Measurements from ENCODE around the gene CYGB.
A peak's percentile ranks its signal among the peaks of the same experiment; 100 is the strongest.

CYGB gene

DNA sequence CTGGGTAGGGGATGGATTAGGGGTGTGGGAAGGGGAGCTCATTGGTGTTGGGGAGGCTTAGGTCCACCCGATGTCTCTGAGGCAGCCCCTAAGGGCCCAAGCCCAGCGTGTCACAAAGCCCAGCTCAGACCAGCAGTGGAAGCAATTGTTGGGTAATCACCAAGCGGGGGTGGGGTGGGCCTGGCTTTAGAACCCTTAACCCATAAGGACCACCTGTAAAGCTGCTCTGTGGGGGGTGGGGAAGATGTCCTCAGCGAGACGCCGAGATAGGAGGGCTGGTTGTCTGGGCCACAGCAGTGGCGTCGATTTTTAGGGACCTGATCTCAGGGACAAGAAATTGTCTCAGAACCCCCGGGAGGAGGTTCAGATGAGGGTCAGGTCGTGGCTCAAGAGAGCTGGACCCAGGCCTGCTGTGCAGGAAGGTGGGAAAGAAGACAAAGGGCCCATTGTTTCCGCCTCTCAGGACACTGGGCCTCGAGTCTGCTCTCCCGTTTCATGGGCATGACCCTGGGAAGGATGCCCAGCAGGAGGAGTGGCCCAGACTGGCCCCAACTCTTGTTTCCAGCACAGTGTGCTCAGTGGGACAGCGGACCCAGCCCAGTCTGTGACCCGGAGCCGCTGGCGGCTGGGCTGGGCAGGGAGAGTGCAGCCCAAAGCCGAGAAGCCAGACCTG, 32.2 kb upstream of the CYGB start:
- Histone ChIP-seq H3K27ac (ENCODE audit: extremely low read depth, low read depth, low read length) (no peak overlapping the region), H3K4me1 (ENCODE audit: control insufficient read depth, insufficient read depth, low read length) (no peaks in the 10 kb centered on the region), H3K36me3 (ENCODE audit: control insufficient read depth in 2 of 2, insufficient read depth in 1 of 2, low read length in 2 of 2) (peaks cover 9 to 29% of the 10 kb centered on the region in 2 experiments), H3K4me3 (ENCODE audit: low read depth, low read length) (no peak overlapping the region), H3K9me3 (ENCODE audit: control insufficient read depth, insufficient read depth, low read depth, low read length) (no peaks in the 10 kb centered on the region)
- CTCF ChIA-PET, result interaction anchor here (0.5 to 2.6 kb wide), 5 partner anchors 11 to 177 kb away, joined by 3 to 9 read pairs (median 4); no protein-coding TSS in a partner anchor
- no peak for TF ChIP-seq ZNF596 (tag by site-specific recombination; IDR thresholded peaks at IDR 0.05)
- 0 out of 2 replicates have a peak, but pooled peaks have one; percentile 10 for TF ChIP-seq SP3 (tag by site-specific recombination; IDR thresholded peaks at IDR 0.05)
- TF ChIP-seq, protein P1, sequence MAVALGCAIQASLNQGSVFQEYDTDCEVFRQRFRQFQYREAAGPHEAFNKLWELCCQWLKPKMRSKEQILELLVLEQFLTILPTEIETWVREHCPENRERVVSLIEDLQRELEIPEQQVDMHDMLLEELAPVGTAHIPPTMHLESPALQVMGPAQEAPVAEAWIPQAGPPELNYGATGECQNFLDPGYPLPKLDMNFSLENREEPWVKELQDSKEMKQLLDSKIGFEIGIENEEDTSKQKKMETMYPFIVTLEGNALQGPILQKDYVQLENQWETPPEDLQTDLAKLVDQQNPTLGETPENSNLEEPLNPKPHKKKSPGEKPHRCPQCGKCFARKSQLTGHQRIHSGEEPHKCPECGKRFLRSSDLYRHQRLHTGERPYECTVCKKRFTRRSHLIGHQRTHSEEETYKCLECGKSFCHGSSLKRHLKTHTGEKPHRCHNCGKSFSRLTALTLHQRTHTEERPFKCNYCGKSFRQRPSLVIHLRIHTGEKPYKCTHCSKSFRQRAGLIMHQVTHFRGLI (tag by site-specific recombination; IDR thresholded peaks at IDR 0.05), result peak; percentile 82
- no peak for TF ChIP-seq ZNF112 (tag by site-specific recombination; IDR thresholded peaks at IDR 0.05)
- TF ChIP-seq ZIC2 (tag by site-specific recombination; IDR thresholded peaks at IDR 0.05), result peak; percentile 27; the same call in 1 of the 2 replicates
- TF ChIP-seq GLIS1 (tag by site-specific recombination; IDR thresholded peaks at IDR 0.05), result peak; percentile 25; the same call in 1 of the 2 replicates
- 0 out of 2 replicates have a peak, but pooled peaks have one; percentile 16 for TF ChIP-seq BCL11A (tag by site-specific recombination; IDR thresholded peaks at IDR 0.05; ENCODE audit: low read depth)
- no peak for TF ChIP-seq KLF1 (tag by site-specific recombination; IDR thresholded peaks at IDR 0.05)
- POLR2A ChIA-PET, result interaction anchor here (0.6 kb wide), 1 partner anchor 38 kb away, joined by 3 read pairs; no protein-coding TSS in a partner anchor

DNA sequence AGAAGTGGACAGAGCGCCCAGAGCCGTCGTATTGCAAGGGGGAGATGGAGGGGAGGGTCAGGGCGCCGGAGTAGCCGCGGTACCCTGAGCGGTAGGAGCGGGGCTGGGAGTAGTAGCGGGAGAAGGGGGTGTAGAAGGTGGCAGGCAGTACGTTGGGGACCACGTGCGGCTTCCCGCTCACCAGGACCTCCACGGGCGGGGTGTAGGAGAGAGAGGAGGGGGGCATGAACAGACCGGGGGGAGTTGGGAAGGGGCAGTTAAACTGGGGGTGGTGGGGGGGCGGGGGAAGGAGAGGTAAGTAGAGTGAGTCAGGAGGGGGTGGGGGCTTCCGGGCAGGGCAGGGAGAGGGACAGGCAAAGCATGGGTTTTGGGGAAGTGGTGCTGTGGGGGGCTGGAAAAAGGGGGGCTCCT, 31.3 kb upstream of the CYGB start:
- Histone ChIP-seq H3K4me1 (ENCODE audit: control insufficient read depth, insufficient read depth, low read length) (no peaks in the 10 kb centered on the region), H3K4me3 (ENCODE audit: low read depth, low read length) (no peak overlapping the region), H3K27ac (ENCODE audit: extremely low read depth, low read depth, low read length) (no peak overlapping the region), H3K36me3 (ENCODE audit: control insufficient read depth in 2 of 2, insufficient read depth in 1 of 2, low read length in 2 of 2) (peaks cover 15 to 38% of the 10 kb centered on the region in 2 experiments), H3K9me3 (ENCODE audit: control insufficient read depth, insufficient read depth, low read depth, low read length) (no peaks in the 10 kb centered on the region)
- no peak for TF ChIP-seq ZNF747 (tag by site-specific recombination; IDR thresholded peaks at IDR 0.05)
- TF ChIP-seq WT1 (tag by site-specific recombination; IDR thresholded peaks at IDR 0.05), result peak; percentile 36; the same call in 1 of the 2 replicates
- TF ChIP-seq, protein P2, sequence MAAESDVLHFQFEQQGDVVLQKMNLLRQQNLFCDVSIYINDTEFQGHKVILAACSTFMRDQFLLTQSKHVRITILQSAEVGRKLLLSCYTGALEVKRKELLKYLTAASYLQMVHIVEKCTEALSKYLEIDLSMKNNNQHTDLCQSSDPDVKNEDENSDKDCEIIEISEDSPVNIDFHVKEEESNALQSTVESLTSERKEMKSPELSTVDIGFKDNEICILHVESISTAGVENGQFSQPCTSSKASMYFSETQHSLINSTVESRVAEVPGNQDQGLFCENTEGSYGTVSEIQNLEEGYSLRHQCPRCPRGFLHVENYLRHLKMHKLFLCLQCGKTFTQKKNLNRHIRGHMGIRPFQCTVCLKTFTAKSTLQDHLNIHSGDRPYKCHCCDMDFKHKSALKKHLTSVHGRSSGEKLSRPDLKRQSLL (tag by site-specific recombination; IDR thresholded peaks at IDR 0.05), result 0 out of 2 replicates have a peak, but pooled peaks have one; percentile 19
- CTCF ChIA-PET, result interaction anchor here (1.0 to 3.3 kb wide), 4 partner anchors 12 to 55 kb away, joined by 5 to 25 read pairs (median 12); partner anchors contain the start of gene ST6GALNAC2
- POLR2A ChIA-PET, result interaction anchor here (1.2 to 2.1 kb wide), 3 partner anchors 10 to 112 kb away, joined by 3 to 5 read pairs (median 4); no protein-coding TSS in a partner anchor

DNA sequence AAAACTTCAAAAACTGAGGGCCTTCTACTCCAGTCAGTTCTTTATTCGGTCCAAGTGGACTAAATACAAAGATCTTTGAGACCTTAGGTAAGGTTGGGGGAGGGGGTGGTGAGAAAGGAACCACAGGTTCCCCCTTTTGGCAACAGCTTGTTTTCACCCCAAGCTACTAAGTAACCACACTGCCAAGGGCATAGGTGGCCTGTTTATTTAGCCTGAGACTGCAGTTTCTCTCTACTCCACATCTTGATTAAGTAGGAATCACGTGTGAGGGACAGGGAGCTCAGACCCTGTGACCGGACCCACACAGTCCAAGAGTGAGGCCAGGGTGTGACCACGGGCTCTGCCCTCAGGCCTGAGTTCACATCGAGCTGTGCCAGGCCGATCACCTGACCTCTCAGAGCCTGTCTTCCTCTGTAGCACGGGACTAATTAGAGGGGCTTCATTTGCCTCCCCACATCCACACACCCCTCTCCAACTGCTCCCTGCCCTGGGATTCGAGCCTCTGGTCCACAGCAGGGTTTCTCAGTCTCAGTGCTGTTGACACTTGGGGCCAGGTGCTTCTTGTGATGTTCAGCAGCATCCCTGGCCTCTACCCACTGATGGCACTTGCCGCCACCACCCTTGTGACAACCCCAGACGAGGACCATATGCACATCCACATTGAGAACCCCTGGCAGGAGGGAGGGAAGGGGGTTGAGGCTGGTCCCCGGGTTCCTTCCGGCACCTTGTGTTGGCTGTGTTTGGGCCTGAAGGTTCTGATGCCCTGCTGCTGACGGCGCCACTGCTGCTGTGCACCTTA, 30.3 kb upstream of the CYGB start:
- TF ChIP-seq, protein P3, sequence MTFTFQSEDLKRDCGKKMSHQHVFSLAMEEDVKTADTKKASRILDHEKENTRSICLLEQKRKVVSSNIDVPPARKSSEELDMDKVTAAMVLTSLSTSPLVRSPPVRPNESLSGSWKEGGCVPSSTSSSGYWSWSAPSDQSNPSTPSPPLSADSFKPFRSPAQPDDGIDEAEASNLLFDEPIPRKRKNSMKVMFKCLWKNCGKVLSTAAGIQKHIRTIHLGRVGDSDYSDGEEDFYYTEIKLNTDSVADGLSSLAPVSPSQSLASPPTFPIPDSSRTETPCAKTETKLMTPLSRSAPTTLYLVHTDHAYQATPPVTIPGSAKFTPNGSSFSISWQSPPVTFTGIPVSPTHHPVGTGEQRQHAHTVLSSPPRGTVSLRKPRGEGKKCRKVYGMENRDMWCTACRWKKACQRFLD (tag by site-specific recombination; IDR thresholded peaks at IDR 0.05), result no peak
- peak; percentile 22 for TF ChIP-seq ZNF600 (tag by site-specific recombination; IDR thresholded peaks at IDR 0.05)
- peak; percentile 78; the same call in 1 of the 2 replicates for TF ChIP-seq ZNF768 (tag by site-specific recombination; IDR thresholded peaks at IDR 0.05)
- no peak for TF ChIP-seq ZNF792 (tag by site-specific recombination; IDR thresholded peaks at IDR 0.05)
- peak; percentile 33; the same call in 1 of the 2 replicates for TF ChIP-seq SCRT2 (tag by site-specific recombination; IDR thresholded peaks at IDR 0.05)
- TF ChIP-seq ZNF335 (tag by site-specific recombination; conservative IDR thresholded peaks at IDR 0.05), result peak; percentile 29; the same call in 1 of the 2 replicates
- 0 out of 2 replicates have a peak, but pooled peaks have one; percentile 29 for TF ChIP-seq ZNF10 (tag by site-specific recombination; IDR thresholded peaks at IDR 0.05)
- TF ChIP-seq, protein P4, sequence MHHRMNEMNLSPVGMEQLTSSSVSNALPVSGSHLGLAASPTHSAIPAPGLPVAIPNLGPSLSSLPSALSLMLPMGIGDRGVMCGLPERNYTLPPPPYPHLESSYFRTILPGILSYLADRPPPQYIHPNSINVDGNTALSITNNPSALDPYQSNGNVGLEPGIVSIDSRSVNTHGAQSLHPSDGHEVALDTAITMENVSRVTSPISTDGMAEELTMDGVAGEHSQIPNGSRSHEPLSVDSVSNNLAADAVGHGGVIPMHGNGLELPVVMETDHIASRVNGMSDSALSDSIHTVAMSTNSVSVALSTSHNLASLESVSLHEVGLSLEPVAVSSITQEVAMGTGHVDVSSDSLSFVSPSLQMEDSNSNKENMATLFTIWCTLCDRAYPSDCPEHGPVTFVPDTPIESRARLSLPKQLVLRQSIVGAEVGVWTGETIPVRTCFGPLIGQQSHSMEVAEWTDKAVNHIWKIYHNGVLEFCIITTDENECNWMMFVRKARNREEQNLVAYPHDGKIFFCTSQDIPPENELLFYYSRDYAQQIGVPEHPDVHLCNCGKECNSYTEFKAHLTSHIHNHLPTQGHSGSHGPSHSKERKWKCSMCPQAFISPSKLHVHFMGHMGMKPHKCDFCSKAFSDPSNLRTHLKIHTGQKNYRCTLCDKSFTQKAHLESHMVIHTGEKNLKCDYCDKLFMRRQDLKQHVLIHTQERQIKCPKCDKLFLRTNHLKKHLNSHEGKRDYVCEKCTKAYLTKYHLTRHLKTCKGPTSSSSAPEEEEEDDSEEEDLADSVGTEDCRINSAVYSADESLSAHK (tag by site-specific recombination; IDR thresholded peaks at IDR 0.05), result 0 out of 2 replicates have a peak, but pooled peaks have one; percentile 17
- peak; percentile 41; the same call in 1 of the 2 replicates for TF ChIP-seq ZBTB20 (tag by site-specific recombination; IDR thresholded peaks at IDR 0.05)
- 0 out of 2 replicates have a peak, but pooled peaks have one; percentile 8 for TF ChIP-seq OSR2 (tag by site-specific recombination; IDR thresholded peaks at IDR 0.05)
- H3K27ac ChIP-seq (ENCODE audit: extremely low read depth, low read depth, low read length), result 0 out of 2 replicates have a peak overlapping the region, but pooled peaks have one; percentile 5
- H3K9me3 ChIP-seq (ENCODE audit: control insufficient read depth, insufficient read depth, low read depth, low read length), result no peaks in the 10 kb centered on the region
- ChIA-PET CTCF (interaction anchor here (0.7 to 3.3 kb wide), 10 partner anchors 11 to 114 kb away, joined by 3 to 25 read pairs (median 5); partner anchors contain the start of gene ST6GALNAC2), POLR2A (interaction anchor here (0.8 to 2.3 kb wide), 11 partner anchors 8 to 113 kb away, joined by 3 to 20 read pairs (median 4); partner anchors contain the start of genes ST6GALNAC1 and ST6GALNAC2)
- H3K4me3 ChIP-seq (ENCODE audit: low read depth, low read length), result no peak overlapping the region
- H3K4me1 ChIP-seq (ENCODE audit: control insufficient read depth, insufficient read depth, low read length), result no peaks in the 10 kb centered on the region
- H3K36me3 ChIP-seq (ENCODE audit: control insufficient read depth in 2 of 2, insufficient read depth in 1 of 2, low read length in 2 of 2), result peaks cover 17 to 47% of the 10 kb centered on the region in 2 experiments
